ENCODE measurements around the gene OR1A2. TPM values are rescaled to one million over a fixed set of nuclear protein-coding genes. Genes with fewer than 3 reads are reported as not detected.
"Not testable (repeated sequence)": the region's sequence is repeated elsewhere in the genome, so short reads cannot be mapped to it uniquely, and the experiment has no call there.

OR1A2 gene
- total RNA-seq, 1 donor from 2014 or later = not detected

- DNase-seq (ENCODE audit: low read depth) (no peak), FAIRE-seq (no peak)
- H3K4me2 ChIP-seq (ENCODE audit: low read length) = no peak overlapping the region
- Mint-ChIP-seq H3K27ac (ENCODE audit: unreplicated experiment) (no peak overlapping the region), H3K36me3 (ENCODE audit: low read depth, unreplicated experiment) (no peaks in the 10 kb centered on the region), H3K4me1 (ENCODE audit: low read depth, unreplicated experiment) (no peaks in the 10 kb centered on the region), H3K4me3 (ENCODE audit: unreplicated experiment) (no peak overlapping the region), H3K9me3 (ENCODE audit: unreplicated experiment) (peaks cover 1% of the 10 kb centered on the region), H3K27me3 (ENCODE audit: low read depth, unreplicated experiment) (peaks cover 3% of the 10 kb centered on the region)
- H3K9me3 ChIP-seq (ENCODE audit: insufficient read depth, low read depth, low read length) = peaks cover 2% of the 10 kb centered on the region
- no peaks in the 10 kb centered on the region for H3K27me3 ChIP-seq (ENCODE audit: insufficient read depth, low read length)
- no peak overlapping the region for H3K27ac ChIP-seq (ENCODE audit: low read depth, low read length)
- H3K4me1 ChIP-seq (ENCODE audit: insufficient read depth, low read length) = no peaks in the 10 kb centered on the region
- no peaks in the 10 kb centered on the region for H4K20me1 ChIP-seq (ENCODE audit: insufficient read depth, low read length)
- H3K9ac ChIP-seq (ENCODE audit: low read length) = no peak overlapping the region
- no peaks in the 10 kb centered on the region for H3K36me3 ChIP-seq (ENCODE audit: insufficient read depth, low read length)
- H2AFZ ChIP-seq (ENCODE audit: low read depth, low read length) = no peak overlapping the region
- no peak overlapping the region for H3K4me3 ChIP-seq (ENCODE audit: insufficient read depth, low read depth, low read length)
- H3K79me2 ChIP-seq (ENCODE audit: insufficient read depth, low read length) = no peaks in the 10 kb centered on the region
- TF ChIP-seq CTCF (IDR thresholded peaks at IDR 0.05; ENCODE audit: insufficient read depth, low read depth, low read length) (no peak), EZH2 (IDR thresholded peaks at IDR 0.05; ENCODE audit: insufficient read depth, low read length) (no peak)
Observed at GRCh38 chr17:3213001-3213400, 15.7 kb downstream of the OR1A2 start.

DNA sequence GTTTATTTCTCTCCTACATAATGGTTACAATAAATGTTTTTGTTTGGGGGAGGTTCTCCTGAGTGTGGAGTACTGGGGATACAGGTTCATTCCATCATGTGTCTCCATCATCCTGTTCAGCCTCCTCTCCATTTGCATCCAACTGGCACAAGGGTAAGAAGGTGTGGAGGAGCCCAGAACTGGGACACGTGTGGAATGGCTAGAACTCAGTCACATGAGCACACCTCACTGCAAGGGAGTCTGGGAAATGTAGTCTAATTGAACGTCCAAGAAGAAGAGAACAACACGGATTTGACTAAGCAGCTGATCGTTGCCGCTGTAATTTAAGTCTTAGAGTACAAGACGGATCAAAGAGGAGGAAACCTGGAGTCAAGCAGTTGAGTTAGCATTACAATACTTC is 16.3 kb downstream of the OR1A2 start:
- Histone ChIP-seq H3K4me2 (ENCODE audit: low read length) (no peak overlapping the region), H3K9me3 (ENCODE audit: insufficient read depth, low read depth, low read length) (peaks cover 2% of the 10 kb centered on the region), H3K27me3 (ENCODE audit: insufficient read depth, low read length) (no peaks in the 10 kb centered on the region), H3K36me3 (ENCODE audit: insufficient read depth, low read length) (no peaks in the 10 kb centered on the region), H3K79me2 (ENCODE audit: insufficient read depth, low read length) (no peaks in the 10 kb centered on the region), H3K9ac (ENCODE audit: low read length) (no peak overlapping the region), H2AFZ (ENCODE audit: low read depth, low read length) (no peak overlapping the region), H3K4me1 (ENCODE audit: insufficient read depth, low read length) (no peaks in the 10 kb centered on the region), H3K27ac (ENCODE audit: low read depth, low read length) (no peak overlapping the region), H4K20me1 (ENCODE audit: insufficient read depth, low read length) (no peaks in the 10 kb centered on the region), H3K4me3 (ENCODE audit: insufficient read depth, low read depth, low read length) (no peak overlapping the region)
- Mint-ChIP-seq H3K27me3 (ENCODE audit: low read depth, unreplicated experiment) (peaks cover 3% of the 10 kb centered on the region), H3K36me3 (ENCODE audit: low read depth, unreplicated experiment) (no peaks in the 10 kb centered on the region), H3K27ac (ENCODE audit: unreplicated experiment) (no peak overlapping the region), H3K4me3 (ENCODE audit: unreplicated experiment) (no peak overlapping the region), H3K4me1 (ENCODE audit: low read depth, unreplicated experiment) (no peaks in the 10 kb centered on the region), H3K9me3 (ENCODE audit: unreplicated experiment) (peaks cover 2% of the 10 kb centered on the region)
- DNase-seq (ENCODE audit: low read depth) (no peak), FAIRE-seq (no peak)
- no peak for TF ChIP-seq CTCF (IDR thresholded peaks at IDR 0.05; ENCODE audit: insufficient read depth, low read depth, low read length)
- TF ChIP-seq EZH2 (IDR thresholded peaks at IDR 0.05; ENCODE audit: insufficient read depth, low read length) = no peak

DNA sequence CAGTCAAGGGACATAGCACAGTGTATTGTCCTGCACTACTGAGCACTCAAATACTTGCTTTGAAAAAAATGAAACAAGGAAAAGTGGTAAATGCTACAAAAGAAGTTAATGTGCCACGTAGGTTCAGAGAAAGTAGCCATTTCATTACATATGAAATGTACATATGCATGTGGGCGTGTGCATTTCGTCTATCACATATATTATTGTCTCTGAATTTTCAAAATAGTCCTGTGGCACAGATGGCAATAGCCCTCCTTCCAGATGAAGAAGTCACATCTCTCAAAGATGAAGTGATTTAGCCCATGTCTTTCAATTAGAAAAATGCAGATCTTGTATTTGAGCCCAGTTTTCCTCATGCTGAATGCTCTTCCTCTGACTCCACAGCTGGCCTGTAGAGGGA is 22.7 kb downstream of the OR1A2 start:
- H3K79me2 ChIP-seq (ENCODE audit: insufficient read depth, low read length); H3K27ac Mint-ChIP-seq (ENCODE audit: unreplicated experiment); H4K20me1 ChIP-seq (ENCODE audit: insufficient read depth, low read length); H3K27me3 ChIP-seq (ENCODE audit: insufficient read depth, low read length); H3K27ac ChIP-seq (ENCODE audit: low read depth, low read length); DNase-seq (ENCODE audit: low read depth); H3K9me3 Mint-ChIP-seq (ENCODE audit: unreplicated experiment); H3K36me3 ChIP-seq (ENCODE audit: insufficient read depth, low read length); H3K4me3 Mint-ChIP-seq (ENCODE audit: unreplicated experiment); H3K4me3 ChIP-seq (ENCODE audit: insufficient read depth, low read depth, low read length); FAIRE-seq; H3K27me3 Mint-ChIP-seq (ENCODE audit: low read depth, unreplicated experiment); H3K9ac ChIP-seq (ENCODE audit: low read length); H2AFZ ChIP-seq (ENCODE audit: low read depth, low read length); H3K4me2 ChIP-seq (ENCODE audit: low read length); H3K9me3 ChIP-seq (ENCODE audit: insufficient read depth, low read depth, low read length); H3K4me1 ChIP-seq (ENCODE audit: insufficient read depth, low read length); H3K4me1 Mint-ChIP-seq (ENCODE audit: low read depth, unreplicated experiment); H3K36me3 Mint-ChIP-seq (ENCODE audit: low read depth, unreplicated experiment): not testable (repeated sequence)
